ENCODE results near the gene ATP8B4.
"Not testable (repeated sequence)": the region's sequence is repeated elsewhere in the genome, so short reads cannot be mapped to it uniquely, and the experiment has no call there.

The ATP8B4 gene, protein sequence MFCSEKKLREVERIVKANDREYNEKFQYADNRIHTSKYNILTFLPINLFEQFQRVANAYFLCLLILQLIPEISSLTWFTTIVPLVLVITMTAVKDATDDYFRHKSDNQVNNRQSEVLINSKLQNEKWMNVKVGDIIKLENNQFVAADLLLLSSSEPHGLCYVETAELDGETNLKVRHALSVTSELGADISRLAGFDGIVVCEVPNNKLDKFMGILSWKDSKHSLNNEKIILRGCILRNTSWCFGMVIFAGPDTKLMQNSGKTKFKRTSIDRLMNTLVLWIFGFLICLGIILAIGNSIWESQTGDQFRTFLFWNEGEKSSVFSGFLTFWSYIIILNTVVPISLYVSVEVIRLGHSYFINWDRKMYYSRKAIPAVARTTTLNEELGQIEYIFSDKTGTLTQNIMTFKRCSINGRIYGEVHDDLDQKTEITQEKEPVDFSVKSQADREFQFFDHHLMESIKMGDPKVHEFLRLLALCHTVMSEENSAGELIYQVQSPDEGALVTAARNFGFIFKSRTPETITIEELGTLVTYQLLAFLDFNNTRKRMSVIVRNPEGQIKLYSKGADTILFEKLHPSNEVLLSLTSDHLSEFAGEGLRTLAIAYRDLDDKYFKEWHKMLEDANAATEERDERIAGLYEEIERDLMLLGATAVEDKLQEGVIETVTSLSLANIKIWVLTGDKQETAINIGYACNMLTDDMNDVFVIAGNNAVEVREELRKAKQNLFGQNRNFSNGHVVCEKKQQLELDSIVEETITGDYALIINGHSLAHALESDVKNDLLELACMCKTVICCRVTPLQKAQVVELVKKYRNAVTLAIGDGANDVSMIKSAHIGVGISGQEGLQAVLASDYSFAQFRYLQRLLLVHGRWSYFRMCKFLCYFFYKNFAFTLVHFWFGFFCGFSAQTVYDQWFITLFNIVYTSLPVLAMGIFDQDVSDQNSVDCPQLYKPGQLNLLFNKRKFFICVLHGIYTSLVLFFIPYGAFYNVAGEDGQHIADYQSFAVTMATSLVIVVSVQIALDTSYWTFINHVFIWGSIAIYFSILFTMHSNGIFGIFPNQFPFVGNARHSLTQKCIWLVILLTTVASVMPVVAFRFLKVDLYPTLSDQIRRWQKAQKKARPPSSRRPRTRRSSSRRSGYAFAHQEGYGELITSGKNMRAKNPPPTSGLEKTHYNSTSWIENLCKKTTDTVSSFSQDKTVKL

DNA sequence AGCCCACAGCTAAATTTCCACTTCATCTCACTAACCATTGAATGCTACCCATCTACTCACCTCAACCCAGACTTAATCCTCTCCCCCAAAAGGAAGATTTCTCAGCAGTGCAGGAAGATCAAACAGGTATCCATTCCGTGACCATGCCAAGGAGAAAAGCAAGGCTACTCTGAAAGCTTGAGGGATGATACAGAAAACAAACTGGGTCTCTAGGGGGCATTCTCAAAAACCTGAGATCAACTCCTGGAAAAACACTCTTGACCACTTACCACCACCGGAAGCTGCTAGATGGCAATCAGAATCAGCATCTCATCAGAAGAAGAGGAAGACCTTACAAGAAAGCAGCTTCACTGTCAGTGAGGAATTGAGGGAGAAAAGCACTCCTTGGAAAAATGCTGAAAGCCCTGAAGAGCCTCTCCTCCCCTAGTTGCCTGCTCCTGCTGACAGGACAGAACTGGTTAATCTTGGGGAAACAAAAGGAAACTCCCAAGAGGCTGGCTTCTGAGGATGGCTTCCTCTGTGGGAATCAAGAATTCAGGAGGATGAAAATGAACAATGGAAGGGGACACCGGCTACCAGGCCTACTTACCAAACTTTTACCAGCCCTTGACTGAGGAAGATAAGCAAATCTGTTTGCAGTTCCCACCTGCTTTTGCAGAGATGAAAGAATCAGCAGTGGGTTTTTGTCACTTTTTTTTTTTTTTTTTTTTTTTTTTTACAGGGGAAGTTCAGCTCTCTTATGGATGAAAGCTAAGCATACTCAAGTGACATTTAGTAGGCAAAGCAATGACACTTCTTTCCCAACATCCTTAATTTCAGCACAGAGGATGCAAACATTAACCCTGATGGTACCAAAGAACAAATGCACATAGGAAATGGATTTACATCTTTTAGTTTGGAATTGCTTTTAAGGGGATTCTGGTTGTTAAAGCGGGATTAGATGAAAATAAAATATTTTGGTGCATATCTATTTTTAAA, at the start of gene ATP8B4:
Gene ATP8B4 (minus strand): TSS at position 171 of the 978 bp plus-strand sequence. CDS start 12,267 bp downstream, outside the sequence.
- DNase-seq: no peak

DNA sequence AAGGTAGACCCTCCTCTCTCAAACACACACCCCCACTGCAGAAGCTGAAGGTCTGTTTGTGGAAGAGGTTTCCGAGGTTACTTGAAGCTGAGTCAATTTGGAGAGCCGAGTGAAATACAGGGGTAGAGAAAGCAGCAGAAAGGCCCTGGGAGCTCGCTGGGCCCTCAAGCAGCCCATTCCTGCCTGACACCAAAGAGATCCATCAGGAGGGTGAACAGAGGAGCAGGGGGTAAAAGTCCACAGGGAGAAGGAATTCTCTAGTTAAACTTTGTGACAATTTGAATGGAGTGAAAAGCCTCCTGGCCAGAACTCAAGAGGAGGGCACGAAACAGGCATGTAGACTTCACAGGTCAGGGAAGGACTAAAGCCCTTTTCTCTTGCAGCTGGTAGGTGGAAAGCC, 49.3 kb upstream of the ATP8B4 start:
- no peak for DNase-seq

DNA sequence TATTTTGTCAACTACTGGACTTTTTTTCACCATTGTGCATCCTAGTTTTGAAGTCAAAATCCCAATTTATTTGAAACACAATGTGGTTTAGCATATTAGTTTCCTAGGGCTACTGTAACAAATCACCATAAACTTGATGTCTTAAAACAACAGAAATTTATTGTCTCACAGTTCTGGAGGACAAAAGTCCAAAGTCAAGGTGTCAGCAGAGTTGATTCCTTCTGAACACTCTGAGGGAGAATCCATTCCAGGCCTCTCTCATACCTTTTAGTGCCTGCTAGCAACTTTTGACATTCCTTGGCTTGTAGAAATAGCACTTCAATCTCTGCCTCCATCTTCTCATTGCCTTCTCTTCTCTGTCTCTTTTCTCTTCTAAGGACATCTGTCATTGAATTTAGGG, 48.1 kb upstream of the ATP8B4 start:
- no peak for DNase-seq

DNA sequence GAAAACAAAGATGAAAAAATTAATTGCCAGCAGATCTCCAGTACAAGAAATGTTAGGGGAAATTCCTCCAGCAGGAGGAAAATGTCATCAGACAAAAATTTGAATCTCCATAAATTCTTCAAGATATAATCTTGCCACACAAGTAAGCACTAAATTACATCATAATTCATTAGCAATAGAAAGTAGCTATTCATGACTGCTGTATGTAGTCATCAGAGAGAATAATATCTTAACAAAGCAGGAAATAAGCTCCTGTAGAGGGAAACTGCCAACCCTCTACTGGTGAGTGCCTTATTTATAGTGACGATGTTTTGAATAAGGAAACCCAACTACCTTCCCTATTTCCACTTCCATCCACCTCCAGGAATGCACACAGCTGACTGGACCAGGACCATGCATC, 47.2 kb upstream of the ATP8B4 start:
- peak; percentile 86 for DNase-seq

DNA sequence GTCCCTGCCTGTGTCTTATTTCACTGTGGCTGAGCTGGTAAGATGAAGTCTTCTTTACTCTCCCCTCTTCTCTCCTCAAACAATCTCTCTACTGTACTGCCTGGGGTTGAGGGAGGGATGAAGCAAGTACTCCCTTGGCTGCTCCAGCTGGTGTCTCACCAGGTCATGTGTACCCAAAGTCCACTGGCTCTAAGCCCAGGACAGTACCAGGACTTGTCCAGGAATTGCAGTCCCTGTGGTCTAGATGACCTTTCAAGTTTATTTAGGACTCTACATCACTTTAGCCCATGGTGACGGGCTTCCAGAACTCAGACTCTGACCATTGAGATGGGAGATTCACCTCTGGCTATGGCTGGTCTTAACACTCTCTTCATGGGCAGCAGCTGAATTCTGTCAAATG, 45.4 kb upstream of the ATP8B4 start:
- DNase-seq: no peak

DNA sequence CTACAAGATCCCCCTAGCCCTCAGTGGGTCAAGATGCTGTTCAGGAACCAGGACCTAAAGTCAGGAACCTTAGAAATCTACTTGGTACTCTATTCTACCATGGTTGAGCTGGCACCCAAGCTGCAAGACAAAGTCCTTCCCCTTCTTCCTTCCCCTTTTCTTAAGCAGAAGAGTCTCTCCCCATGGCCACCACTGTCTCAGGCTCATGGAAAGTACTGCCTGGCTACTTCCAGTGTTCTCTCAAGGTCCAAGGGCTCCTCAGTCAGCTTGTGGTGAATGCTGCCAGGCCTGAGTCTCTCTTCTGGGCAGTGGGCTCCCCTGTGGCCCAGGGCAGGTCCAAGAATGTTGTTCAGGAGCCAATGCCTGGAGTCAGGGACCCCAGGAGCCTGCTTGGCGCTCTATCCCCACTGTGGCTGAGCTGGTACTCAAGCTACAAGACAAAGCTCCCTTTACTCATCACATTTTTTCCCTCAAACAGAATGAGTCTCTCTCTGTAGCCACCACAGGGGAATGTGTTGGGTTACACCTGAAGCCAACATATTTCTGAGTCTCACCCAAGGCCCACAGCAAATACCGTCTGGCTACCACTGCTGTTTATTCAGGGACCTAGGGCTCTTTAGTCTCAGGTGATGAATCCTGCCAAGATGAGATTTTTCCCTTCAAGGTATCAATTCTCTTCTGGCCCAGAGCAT, 44.8 kb upstream of the ATP8B4 start:
- DNase-seq: no peak

DNA sequence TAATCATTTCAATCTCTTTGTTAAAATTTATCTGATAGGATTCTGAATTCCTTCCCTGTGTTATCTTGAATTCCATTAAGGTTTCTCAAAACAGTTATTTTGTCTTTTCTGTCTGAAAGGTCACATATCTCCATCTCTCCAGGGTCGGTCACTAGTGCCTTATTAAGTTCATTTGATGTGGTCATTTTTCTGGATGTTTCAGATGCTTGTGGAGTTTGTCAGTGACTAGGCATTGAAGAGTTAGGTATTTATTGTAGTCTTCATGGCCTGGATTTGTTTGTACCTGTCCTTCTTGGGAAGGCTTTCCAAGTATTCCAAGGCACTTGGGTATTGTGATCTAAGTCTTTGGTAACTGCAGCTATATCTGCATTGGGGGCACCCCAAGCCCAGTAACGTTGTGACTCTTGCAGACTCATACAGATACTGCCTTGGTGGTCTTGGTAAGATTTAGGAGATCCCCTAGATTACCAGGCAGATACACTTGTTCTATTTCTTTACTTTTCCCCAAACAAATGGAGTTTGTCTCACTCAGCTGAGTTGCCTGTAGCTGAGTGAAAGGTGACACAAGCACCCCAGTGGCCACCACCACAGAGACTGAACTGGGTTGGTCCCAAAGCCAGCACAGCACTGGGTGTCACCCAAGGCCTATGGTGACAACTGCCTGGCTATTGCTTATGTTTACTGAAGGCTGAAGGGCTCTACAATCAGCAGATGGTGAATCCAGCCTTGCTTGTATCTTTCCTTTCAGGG, 44.1 kb upstream of the ATP8B4 start:
- DNase-seq: no peak

DNA sequence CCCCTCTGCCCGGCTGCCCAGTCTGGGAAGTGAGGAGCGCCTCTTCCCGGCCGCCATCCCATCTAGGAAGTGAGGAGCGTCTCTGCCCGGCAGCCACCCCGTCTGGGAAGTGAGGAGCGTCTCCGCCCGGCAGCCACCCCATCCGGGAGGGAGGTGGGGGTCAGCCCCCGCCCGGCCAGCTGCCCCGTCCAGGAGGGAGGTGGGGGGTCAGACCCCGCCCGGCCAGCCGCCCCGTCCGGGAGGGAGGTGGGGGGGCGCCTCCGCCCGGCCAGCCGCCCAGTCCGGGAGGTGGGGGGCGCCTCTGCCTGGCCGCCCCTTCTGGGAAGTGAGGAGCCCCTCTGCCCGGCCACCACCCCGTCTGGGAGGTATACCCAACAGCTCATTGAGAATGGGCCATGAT, 39.2 kb upstream of the ATP8B4 start:
- not testable (repeated sequence) for DNase-seq

DNA sequence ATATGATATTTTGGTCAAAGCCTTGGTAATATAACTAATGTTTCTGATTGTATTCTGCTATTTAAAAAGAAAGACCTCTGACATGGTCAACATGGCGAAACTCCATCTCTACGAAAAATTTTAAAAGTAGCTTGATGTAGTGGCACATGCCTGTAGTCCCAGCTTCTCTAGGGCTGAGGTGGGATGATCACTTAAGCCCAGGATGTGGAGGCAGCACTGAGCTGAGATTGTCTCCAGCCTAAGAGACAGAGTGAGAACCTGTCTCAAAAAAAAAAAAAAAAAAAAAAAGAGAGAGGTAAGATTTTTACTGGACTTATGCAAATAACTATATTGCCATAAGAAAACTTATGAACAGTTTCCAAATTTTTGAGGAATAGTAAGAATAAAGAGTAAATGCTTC, 32.4 kb upstream of the ATP8B4 start:
- DNase-seq: no peak

DNA sequence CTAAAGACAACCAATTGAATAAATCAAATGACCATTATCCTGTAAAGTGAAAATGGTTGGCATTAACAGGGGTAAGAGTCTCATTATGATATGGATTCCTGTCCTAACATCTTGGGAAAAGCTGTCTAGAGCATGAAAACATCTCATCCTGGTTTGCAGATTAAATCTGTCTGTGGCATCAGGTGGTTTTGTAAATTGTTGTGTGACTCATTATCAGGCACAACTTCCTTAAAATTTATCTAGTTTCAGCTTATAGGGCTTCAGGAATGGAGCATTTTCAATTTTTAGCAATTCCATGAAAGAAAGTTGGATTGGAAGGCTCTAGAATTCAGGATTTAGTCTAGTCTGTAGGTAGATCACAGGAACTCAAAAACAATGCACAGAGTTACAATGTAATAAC, 31.8 kb upstream of the ATP8B4 start:
- no peak for DNase-seq

DNA sequence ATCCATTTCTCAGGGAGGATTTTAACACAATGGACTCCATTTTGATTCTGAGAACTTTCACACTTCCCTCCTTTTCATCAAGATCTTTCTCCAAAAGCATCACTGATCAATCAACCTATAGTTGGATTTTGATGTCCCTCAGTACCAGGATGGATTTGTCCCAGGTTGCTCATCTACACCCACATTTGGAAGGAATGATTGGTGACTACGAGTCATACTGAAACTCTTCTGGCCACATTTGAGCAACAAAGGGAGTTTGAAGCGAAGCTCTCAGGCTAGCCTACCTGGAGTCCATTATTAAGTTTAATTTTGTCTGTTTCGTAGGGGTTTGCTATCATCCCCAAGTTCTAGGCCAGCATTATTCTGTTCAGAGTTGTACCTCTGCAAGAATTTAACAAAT, 31.3 kb upstream of the ATP8B4 start:
- DNase-seq: no peak

DNA sequence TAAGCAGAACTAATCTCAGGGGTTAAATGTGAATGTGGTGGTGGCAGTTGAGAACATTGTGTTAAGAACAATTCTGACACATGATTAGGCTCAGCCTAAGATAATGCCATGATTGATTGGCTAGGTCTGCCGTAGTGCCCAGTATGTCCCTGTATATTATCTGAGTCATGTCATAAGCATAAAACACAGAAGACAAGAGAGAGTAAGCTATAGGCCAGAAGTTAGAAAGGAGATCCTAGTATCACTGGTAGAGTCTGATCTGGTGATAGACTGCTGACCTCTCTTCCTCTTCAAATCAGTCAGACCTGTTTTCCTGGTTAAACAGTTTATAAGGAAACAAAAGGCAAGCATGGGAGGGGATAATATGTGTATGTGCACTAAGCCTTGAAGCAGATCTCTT, 30.1 kb upstream of the ATP8B4 start:
- no peak for DNase-seq

DNA sequence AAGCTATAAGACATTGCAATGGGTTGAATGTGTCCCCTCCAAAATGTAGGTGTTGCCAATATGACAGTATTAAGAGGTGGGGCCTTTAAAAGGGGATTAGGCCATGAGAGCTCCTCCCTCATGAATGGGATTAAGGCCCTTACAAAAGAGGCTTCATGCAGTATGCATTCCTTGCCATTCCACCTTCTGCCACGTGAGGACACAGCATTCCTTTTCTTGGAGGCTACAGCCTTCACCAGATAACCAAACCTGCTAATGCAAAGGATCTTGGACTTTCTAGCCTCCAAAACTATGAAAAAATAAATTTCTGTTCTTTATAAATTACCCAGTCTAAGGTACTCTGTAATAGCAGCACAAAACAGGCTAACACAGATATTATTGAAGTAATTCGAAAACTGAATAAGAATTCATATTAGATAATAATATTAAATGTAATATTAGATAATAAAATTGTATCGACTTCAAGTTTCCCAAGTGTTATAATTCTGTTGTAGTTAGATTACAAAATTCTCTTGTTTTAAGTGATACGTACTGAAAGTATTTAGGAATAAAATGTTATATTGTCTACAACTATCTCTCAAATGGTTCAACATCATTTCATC, 29.4 kb upstream of the ATP8B4 start:
- DNase-seq: peak; percentile 68

DNA sequence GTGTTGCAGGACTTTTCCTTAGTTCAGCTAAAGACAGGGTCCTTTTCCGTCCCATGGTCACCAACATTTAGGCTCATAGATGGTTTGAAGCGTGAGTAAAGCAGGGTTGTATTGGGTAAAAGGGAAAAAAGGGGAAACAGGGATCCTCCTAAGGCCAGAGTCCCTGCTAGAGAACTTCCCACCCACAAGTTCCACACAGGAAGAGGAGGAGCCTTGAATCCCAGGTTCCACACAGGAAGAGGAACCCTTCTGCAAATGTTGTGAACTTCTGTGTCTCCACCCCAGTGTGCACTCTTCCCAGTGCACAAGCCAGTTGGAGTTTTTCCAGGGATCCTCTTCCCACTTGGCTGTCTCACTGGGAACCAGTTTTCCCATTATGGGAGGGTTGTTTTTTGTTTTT, 27.6 kb upstream of the ATP8B4 start:
- DNase-seq: peak; percentile 3

DNA sequence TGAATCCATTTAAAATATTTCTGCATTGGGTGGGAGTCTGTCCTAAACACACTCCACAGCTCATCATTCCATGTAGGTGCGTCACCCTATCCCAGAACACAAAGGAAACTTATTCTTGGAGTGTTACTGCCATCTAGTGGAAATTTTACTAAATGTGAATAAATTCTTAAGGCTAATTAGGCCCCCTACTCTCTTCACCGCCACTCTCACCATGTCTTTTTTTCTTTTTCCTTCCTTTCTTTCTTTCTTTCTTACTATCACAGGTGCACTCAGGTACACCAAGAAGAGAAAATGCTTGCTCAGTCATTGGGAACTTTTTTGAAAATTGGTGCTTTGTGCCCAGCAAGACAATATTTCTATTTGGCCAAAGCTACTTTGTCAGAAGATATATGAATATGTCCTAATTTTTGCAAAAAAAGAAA, 26.4 kb upstream of the ATP8B4 start:
- DNase-seq: peak; percentile 85

DNA sequence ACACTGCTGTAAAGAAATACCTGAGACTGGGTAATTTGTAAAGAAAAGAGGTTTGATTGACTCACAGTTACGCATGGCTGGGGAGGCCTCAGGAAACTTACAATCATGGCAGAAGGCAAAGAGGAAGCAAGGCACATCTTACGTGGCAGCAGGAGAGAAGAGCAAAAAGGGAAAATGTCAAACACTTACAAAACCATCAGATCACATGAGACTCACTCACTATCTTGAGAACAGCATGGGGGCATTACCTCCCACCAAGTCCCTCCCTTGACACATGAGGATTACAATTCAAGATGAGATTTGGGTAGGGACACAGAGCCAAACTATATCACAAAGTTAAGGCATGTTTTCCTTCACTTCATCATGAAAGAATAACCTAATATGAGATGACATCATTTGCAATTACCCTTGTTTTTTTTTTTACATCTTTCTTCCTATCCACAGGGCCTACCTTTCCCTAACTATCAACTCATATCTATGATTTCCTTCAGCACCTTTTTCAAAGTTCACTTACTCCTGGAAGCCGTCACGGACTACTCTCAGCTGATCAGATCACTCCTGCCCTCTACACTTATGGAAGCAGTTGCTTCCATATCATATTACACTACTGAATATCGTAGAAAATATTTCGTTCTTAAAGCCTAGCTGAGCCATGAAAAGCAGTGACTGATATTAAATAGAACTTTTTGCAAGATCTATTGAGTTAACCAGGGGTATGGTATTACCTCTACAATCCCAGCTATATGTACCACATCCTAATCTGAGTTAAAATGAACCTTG, 25.5 kb upstream of the ATP8B4 start:
- peak; percentile 4 for DNase-seq

DNA sequence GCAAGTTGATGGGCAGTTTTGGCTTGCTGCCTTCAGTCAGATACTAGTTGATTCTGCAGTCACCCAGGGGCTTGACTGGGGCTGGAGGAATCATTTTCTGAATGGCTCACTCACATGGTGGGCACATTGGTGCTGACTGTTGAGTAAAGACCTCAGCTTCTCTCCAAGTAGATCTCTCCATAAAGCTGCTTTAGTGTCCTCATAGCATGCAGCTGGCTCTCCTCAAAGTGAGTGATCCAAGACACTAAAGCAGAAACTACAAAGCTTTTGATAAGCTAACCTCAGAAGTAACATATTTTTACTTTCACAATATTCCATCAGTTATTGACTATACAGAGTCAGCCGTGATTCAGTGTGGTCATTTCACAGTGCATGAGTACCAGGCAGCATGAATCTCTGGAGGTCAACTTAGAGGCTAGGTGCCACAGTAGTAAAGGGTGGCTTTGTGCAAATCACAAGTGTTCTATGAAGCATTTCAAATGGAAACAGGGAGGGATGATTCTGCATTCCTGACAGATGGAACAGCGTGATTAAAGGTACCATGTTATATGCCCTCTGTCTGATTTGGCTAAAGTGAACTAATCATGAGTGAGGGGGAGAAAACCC, 24.3 kb upstream of the ATP8B4 start:
- DNase-seq: no peak

DNA sequence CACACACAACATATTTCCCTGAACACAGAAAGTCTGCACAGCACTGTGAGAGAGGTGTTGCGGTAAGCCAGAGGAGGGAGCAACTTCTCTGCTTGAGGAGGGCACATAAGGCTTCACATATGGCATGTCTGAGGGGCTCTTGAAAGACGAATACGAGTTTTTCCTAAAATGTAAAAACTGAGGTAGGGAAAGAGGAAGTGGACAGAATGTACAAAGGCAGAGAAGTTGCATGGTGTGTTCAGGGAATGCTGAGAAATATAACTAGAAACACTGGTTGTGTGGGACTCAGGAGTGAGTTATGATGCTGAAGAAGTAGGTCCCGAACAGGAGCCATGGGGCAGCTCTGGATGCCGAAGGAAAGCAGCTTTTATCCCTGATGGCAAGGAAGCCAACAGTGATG, 22.8 kb upstream of the ATP8B4 start:
- no peak for DNase-seq

DNA sequence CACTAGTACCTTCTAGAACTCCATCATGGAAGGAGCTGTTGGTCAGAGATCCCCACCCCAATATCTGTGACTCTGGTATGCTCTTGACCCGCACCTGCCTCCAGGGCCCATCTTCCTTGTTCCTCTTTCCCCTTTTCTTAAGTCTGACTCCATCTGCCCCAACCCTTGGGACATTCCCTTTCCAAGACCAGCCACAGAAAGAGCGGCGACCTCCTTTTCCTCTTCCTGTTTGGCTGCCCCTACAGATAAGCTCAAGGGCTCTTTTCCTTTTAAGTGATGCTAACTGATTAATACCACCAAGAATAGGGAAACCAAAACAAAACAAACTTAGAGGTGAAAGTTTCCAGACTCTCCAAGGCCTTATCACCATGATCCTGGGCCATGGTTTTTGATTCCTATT, 21.9 kb upstream of the ATP8B4 start:
- DNase-seq: no peak
